HL-60 (cell line): ENCODE measurements around the gene CAMTA1.

ENCODE experiments used
- DNase-seq, 2 experiments: peaks; one replicate each; pipeline ENCODE4 v3.0.0-alpha.2; 2010 to 2020; ENCODE audit warnings: low read depth in 1 of 2, low spot score in 1 of 2
- H3K27ac ChIP-seq: fragments of 250-450 bp; sonication (Bioruptor Pico); replicated peaks from 2 replicates; pipeline ENCODE4 v1.5.1; 2020; ENCODE audit warnings: mild to moderate bottlenecking, moderate library complexity
- H3K27me3 ChIP-seq: fragments of 250-450 bp; sonication (Bioruptor Pico); 2 replicates; pipeline ENCODE4 v1.5.1; 2021; ENCODE audit warnings: mild to moderate bottlenecking, moderate library complexity; ENCODE audit not compliant: insufficient read depth, poor library complexity, severe bottlenecking
- H3K4me3 ChIP-seq: replicated peaks from 2 replicates; pipeline ENCODE4 v1.5.1; 2011; ENCODE audit warnings: mild to moderate bottlenecking, control low read depth, low read length; ENCODE audit not compliant: insufficient read depth
- GABPA ChIP-seq: IDR thresholded peaks from 2 replicates; pipeline ENCODE4 v1.6.1; 2012; ENCODE audit warnings: low read depth
- POLR2AphosphoS5 ChIP-seq: IDR thresholded peaks from 2 replicates; pipeline ENCODE4 v1.6.1; 2012; ENCODE audit warnings: low read depth
- SPI1 ChIP-seq: IDR thresholded peaks from 2 replicates; pipeline ENCODE4 v1.6.1; 2012; ENCODE audit warnings: low read depth, mild to moderate bottlenecking, borderline replicate concordance
- TF ChIP-seq, protein P1 (sequence below): IDR thresholded peaks from one replicate; pipeline ENCODE4 v1.5.1; 2011; ENCODE audit warnings: low read length, control low read depth, inconsistent platforms; ENCODE audit not compliant: insufficient read depth
- TF ChIP-seq, protein P2 (sequence below): IDR thresholded peaks from 2 replicates; pipeline ENCODE4 v1.6.1; 2012; ENCODE audit warnings: low read depth; ENCODE audit not compliant: insufficient replicate concordance

CAMTA1 gene

DNA sequence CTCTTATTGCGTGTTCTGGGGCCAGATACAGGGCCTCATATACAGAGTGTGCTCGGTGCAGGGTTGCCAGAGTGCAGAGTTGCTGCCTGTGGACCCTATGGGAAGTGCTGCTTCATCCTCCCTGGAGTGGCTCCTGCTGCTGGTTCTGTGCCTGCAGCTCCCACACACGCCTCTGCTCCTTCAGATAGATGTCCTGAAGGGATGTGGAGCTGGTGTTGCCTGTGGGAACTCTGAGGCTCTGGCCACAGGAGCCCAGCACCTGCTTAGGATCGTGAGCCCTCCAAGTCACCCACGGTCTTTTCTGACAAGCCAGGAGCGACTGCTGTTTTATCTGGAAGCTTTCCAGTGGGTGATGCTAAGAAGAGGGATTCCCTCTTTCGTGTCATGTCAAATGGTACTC lies 120.5 kb downstream of the CAMTA1 start:
- TF ChIP-seq GABPA (no peak), SPI1 (no peak), POLR2AphosphoS5 (no peak)
- TF ChIP-seq, protein P1, sequence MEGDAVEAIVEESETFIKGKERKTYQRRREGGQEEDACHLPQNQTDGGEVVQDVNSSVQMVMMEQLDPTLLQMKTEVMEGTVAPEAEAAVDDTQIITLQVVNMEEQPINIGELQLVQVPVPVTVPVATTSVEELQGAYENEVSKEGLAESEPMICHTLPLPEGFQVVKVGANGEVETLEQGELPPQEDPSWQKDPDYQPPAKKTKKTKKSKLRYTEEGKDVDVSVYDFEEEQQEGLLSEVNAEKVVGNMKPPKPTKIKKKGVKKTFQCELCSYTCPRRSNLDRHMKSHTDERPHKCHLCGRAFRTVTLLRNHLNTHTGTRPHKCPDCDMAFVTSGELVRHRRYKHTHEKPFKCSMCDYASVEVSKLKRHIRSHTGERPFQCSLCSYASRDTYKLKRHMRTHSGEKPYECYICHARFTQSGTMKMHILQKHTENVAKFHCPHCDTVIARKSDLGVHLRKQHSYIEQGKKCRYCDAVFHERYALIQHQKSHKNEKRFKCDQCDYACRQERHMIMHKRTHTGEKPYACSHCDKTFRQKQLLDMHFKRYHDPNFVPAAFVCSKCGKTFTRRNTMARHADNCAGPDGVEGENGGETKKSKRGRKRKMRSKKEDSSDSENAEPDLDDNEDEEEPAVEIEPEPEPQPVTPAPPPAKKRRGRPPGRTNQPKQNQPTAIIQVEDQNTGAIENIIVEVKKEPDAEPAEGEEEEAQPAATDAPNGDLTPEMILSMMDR: no peak
- TF ChIP-seq, protein P2, sequence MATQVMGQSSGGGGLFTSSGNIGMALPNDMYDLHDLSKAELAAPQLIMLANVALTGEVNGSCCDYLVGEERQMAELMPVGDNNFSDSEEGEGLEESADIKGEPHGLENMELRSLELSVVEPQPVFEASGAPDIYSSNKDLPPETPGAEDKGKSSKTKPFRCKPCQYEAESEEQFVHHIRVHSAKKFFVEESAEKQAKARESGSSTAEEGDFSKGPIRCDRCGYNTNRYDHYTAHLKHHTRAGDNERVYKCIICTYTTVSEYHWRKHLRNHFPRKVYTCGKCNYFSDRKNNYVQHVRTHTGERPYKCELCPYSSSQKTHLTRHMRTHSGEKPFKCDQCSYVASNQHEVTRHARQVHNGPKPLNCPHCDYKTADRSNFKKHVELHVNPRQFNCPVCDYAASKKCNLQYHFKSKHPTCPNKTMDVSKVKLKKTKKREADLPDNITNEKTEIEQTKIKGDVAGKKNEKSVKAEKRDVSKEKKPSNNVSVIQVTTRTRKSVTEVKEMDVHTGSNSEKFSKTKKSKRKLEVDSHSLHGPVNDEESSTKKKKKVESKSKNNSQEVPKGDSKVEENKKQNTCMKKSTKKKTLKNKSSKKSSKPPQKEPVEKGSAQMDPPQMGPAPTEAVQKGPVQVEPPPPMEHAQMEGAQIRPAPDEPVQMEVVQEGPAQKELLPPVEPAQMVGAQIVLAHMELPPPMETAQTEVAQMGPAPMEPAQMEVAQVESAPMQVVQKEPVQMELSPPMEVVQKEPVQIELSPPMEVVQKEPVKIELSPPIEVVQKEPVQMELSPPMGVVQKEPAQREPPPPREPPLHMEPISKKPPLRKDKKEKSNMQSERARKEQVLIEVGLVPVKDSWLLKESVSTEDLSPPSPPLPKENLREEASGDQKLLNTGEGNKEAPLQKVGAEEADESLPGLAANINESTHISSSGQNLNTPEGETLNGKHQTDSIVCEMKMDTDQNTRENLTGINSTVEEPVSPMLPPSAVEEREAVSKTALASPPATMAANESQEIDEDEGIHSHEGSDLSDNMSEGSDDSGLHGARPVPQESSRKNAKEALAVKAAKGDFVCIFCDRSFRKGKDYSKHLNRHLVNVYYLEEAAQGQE: no peak
- Histone ChIP-seq H3K4me3 (no peak overlapping the region), H3K27ac (no peak overlapping the region), H3K27me3 (no peaks in the 10 kb centered on the region)
- no peak for DNase-seq

DNA sequence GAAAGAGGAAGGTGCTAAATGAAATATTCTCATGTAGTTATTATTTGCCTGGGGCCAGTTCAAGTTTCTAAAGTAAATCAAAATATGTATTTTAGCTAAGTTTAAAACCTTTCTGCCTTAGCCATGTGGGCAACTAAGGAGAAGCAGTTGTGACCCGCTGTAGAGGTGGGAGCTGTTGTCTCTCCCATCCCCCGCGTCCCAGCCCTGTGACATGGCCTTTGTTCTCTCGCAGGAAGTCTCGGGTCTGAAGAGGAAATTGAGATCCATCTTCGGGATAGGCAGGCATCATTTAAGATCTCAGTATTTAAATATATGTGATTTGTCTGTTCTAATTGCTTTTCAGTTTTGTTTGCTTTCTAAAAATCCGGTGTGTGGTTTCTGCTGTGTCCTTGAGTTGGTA lies 121.5 kb downstream of the CAMTA1 start:
- Histone ChIP-seq H3K27ac (no peak overlapping the region), H3K27me3 (no peaks in the 10 kb centered on the region), H3K4me3 (no peak overlapping the region)
- DNase-seq: no peak
- TF ChIP-seq GABPA (no peak), SPI1 (no peak), POLR2AphosphoS5 (no peak)
- TF ChIP-seq, protein P2: no peak
- TF ChIP-seq, protein P1: no peak

DNA sequence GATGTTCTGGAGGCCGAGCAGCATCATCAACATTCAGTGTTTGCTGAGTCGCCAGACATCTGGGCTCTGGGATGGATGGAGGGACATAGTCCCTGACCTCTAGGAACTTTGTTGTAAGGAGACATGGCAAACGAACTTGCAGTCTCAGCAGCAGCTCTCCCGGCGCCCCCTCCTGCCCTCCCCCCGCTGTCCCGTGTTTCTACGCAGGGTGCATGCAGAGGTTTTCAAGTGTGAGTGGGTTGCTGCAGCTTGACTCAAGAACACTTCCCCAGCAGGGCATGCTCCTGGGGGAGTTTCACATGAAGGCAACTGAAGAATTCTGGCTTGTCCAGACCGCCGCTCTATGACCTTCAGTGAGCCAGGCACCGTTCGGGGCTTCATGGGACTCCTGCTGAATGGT lies 121.9 kb downstream of the CAMTA1 start:
- DNase-seq: no peak
- no peak overlapping the region for H3K4me3 ChIP-seq
- no peaks in the 10 kb centered on the region for H3K27me3 ChIP-seq
- no peak for TF ChIP-seq SPI1
- TF ChIP-seq GABPA: no peak
- TF ChIP-seq, protein P2: no peak
- TF ChIP-seq, protein P1: no peak
- no peak for TF ChIP-seq POLR2AphosphoS5
- no peak overlapping the region for H3K27ac ChIP-seq
